GM04504 (cell line): ENCODE results near the gene NRXN3.
"Not testable (repeated sequence)": the region's sequence is repeated elsewhere in the genome, so short reads cannot be mapped to it uniquely, and the experiment has no call there.

Source experiments
- DNase-seq: peaks from one replicate; pipeline ENCODE4 v3.0.0-alpha.2; 2012; ENCODE audit warnings: low read depth

NRXN3 gene

DNA sequence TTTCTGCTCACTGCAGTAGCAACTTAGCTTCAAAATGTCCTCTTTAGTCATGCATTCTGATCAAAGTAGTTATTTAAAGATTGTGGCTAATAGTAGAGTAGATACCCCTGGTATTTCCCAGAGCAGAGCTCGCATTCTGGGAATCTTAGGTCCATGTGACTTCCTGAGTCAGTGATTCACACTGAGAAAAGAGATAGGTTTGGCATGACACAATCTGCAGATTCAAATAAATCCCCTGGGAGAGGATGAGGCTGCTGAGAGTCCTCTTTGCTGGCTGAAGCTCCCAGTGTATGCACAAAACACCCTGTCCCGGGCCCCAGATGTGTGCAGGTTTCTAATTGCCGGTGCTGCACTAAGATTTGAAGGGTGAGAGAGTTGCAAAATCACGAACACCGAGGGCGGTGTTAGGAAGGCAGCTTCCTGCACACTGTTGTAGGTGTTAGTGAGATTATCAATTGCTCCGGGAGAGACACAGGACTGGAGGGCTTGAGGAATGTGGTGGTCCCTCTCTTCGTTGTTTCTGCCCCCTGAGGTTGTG, 233.2 kb downstream of the NRXN3 start:
- DNase-seq: no peak

GRCh38 chr14:78405079-78405856, 235.1 kb downstream of the NRXN3 start:
- DNase-seq: no peak

DNA sequence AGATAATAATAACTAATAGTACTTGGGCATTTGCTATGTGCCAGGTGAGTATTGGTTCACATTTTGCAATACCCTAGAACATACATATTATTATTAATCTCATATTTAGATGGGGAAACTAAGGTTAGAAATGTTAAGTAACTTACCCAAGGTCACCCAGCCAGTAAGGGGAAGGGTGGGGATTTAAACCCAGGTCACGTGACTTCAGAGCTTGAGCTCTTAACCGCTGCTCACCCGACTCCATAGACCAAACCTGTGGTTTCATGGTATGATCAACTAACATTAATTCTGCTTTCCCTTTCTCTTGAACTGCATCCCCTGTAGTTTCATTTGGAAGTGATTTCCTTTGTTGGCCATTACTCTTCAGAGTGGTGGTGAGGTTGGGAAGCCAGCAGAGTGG, 242.3 kb downstream of the NRXN3 start:
- no peak for DNase-seq

DNA sequence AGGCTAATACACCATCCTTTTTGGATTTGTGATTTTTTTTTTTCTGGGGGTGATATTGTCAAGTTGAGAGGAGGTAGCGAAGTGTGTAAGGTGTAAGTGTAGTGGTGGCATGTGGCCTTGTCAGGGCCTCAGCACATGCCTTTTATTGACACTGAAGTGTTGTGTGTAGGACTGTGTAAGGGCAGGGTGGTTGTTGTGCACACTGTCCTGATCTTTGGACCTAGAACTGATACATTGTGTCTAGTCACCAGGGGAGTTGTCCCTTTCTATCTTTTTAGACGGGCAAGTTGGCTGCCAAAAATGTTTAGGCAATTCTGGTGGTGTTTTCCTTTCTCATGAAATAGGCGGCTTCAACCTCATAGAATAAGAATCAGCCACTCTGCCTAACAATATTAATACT, 244.0 kb downstream of the NRXN3 start:
- no peak for DNase-seq

GRCh38 chr14:78417532-78417931, 247.4 kb downstream of the NRXN3 start:
- DNase-seq: no peak

DNA sequence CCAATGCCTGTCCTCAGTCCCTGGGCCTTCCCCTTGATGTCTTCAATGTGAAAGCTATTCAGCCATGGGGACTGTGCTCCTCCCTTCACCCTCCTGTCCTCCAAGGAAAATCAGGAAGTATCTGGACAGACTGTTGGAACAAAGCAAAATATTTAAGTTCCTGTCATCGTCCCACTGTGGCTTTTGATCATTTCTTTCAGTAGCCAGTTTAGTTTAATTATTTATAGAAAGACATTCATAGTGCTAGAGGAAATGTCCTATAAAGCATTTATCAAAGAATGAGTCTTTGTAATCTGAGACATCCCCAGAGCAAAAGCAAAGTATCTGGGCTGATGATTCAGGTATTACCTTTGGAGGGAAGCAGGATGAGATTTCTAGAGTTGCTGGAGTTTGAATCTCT, 254.1 kb downstream of the NRXN3 start:
- DNase-seq: no peak

DNA sequence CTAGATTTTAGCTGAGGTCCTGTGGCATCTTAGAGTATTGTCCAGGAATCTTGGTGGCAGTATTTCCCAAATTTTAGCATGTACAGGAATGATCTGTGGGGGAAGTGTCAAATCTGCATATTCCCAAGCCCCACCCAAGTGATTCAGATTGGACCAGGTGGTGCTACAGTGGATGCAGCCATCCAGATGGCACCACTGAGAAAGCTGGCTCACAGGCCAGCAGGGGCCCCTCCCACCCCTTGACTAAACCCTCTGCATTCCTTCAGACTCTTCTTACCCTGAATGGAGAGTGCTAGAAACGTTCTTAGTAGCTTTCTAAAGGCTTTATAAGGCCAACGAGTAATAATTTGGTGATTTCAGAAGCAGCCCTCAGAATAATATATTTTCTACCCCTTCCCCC, 255.2 kb downstream of the NRXN3 start:
- no peak for DNase-seq

GRCh38 chr14:78425782-78426181, 255.6 kb downstream of the NRXN3 start:
- no peak for DNase-seq

- no peak for DNase-seq
These were observed 261.9 kb downstream of the NRXN3 start for GRCh38 chr14:78432046-78432445.

GRCh38 chr14:78437448-78437847, 267.3 kb downstream of the NRXN3 start:
- not testable (repeated sequence) for DNase-seq

DNA sequence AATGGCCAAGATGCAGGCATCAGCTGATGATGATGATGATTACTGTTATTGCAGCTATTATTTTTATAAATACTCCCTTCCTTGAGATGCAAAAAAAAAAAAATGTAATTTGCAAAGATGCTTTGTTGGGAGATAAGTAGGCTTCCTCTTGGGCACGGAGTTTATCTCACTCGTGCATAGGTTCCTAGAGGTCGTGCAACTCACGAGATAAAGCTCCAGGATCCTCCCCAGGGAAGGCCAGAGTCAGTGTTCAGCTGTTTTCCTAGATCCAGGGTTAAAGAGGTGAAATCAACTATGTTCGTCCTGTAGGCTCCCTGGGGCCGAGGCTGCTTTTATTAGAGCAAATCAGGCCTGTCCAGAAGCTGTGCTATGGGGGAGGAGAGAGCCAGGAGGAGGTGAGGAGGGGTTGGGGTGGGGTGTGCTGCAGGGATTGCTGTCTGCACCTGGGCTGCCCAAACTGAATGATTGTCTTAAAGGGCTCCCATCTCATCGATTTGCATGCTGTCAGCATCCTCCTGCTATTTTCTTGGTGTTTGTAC, 270.3 kb downstream of the NRXN3 start:
- DNase-seq: no peak

DNA sequence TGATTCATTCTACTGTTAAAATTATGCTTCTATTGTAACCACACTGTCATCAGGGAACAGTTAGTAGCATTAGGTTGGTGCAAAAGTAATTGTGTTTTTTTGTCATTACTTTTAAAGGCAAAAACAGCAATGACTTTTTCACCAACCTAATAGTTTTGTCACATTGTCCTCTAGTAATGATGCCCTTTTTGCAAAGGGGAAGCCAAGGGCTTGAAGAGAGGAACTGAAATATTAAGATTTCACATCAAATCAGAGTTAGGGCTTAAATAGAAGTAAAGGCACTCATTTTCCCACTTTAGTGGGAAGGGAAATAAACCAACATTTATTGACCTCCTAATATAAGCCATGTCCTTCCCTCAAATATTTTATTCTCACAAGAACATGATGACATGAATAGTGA, 273.7 kb downstream of the NRXN3 start:
- DNase-seq: no peak

DNA sequence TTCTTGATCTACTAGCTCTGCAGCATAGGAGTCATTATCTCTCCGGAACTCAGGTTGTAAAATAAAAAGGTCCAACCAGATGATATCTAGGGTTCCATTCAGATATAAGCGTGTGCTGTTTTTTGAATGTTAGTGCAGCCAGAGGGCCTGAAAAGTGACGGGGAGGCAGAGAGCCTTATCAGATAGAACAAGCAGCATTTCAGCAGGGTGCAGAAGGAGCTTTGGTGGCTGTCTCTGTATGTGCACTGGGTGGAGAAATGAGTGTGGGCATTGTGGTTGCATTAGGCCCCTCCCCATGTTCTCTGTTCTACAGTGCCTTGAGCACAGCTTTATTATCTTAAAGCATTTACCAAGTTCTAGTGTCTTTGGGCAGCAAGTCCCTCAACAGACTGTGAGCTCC, 275.1 kb downstream of the NRXN3 start:
- DNase-seq: no peak

DNA sequence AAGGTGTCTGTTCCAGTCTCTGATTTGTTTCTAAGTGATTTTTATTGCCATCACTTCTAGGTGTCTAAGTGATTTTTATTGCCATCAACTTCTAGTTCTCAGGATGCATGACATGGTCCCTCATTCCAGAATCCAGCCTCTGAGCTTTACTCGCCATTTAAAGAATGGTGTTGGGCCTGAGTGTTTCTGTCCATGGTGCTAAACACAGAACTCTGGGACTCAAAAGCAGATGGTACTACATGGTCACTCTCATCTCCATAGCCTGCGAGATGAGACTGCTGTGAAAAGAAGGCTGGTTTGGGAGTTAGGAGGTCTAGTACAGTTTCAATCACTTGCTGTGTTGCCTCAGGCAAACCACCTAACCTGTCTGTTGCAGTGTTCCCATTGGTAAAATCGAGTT, 276.6 kb downstream of the NRXN3 start:
- no peak for DNase-seq

DNA sequence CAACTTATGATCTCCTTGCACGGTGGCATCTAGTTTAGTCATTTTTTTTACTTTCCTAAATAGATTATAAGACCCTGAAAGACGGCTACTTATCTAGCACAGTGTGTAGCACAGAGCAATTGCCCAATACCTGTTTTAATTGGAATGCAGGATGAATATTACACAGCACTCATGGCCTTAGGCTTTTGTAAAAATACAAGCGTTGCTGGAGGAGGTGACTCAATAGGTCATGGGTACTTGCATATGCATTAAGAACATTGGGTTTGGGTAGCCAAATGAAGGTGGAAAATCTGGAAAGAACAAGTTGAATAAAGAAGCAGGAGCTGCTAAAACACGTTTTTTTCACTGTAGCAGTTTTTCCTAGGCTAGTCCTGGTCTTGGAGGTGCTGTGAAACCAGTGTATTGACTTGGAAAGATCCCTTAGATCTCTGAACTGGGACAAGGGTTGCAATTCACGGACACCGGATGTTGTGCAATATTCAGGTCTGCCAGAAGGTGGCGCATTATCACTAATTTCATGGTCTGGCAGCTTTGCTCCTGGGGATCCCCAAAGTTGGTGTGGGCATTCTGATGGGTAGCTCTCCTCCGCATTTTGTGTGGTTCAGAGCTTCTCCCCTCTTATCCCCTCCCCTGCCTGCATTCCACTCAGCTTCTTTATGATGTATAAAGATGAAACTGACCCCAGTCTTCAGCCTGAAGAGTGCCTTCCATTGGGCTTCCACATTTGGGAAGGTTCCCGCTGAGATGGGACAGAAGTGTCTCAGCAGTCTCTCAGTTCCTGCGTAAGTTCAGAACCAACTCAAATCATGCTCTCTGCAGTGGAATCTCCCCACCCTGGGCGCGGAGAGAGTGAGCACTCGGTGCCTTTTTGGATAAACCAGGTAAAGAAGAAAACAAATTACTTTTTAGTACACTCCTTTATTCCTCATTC, 278.3 kb downstream of the NRXN3 start:
- no peak for DNase-seq

GRCh38 chr14:78450669-78451318, 280.6 kb downstream of the NRXN3 start:
- DNase-seq: no peak

DNA sequence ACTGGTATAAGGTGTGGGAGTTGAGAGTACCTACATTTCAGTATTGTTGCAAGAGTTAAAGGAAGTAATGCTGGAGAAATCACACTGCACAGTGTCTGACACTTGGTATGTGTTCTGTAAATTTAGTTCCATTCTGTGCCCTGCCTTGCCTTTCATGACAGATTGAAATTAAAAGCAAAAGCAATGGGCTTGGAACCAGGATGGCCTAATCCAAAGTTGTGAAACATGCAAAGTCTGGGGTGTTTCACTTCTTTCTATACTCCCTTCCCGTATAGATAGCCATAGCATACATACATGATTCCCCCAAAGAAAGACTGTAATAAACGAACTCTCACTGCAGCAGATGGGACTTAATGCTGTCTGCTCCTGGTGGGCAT, 281.1 kb downstream of the NRXN3 start:
- DNase-seq: no peak

DNA sequence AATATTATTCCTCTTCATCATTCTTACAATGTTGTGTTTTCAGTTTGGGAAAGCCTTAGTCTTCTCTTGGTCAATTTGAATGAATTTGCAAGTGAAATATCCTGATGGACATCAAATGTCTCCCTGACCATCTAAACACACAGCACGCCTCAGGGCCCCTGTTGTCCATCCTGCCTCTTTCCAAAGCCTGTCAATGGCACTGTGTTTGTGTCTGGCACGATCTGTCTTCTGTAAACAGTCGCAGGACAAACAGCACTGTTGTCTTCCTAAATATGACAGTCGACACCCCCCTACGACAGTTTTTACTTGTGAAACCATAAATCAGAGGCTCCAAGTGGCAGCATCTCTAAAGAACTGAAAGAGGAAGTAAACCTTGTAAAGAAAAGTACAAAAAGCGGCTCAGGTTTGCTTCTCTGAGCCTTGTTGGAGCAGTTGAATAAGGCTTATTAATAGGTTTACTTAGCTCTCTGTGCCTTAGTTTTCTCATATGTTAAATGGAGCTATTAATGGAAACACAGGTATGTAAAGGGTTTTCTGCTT, 285.8 kb downstream of the NRXN3 start:
- no peak for DNase-seq

DNA sequence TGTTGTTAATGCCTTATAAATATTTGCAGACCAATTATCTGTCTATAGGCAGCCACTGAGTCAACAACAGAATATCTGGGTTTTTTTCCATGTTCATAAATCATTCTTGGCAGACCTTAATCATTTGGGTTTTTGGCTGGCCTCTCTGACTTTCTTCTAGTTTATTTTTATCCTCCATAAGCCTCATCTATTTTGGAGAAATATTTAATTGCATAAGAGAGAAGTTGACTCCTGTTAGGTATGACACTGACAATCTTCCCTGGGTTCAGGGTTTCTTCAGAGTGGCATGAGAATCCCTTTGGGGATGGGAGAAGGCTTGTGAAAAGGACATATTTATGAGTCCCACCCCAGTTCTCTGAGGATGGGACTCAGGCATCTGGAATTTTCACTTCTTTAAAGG, 299.8 kb downstream of the NRXN3 start:
- DNase-seq: no peak

GRCh38 chr14:78479127-78479780, 309.1 kb downstream of the NRXN3 start:
- no peak for DNase-seq

DNA sequence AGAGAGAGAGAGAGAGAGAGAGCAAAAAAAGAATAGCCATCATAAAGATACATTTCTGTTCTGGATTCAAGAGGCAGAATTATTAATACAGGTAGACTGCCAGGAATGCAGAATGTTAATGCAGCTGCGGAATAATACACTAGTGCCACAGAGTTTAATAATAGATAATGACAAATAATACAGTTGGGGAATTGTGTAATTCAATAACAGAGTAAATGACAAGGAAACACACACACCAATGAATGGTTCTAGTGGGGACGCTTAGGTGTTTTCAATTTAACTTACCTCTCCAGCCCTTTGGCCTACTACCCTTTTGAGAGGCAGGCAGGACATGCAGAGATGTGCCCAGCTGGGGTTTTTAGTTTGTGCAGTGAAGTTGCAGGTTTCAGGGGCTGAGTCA, 313.9 kb downstream of the NRXN3 start:
- no peak for DNase-seq
